HCT116 (cell line): ENCODE measurements around the gene UBE3B. TPM values are rescaled to one million over a fixed set of nuclear protein-coding genes. Genes with fewer than 3 reads are reported as not detected.

Experiments
- ATAC-seq: fragments of 200-7000 bp; cut with Tn5 transposase; 2 replicates; pipeline ENCODE4 v1.9.1; 2020; ENCODE audit warnings: mild to moderate bottlenecking, moderate library complexity
- BruUV-seq: library from RNA; stranded (reverse); fragments of 400-500 nt; replicated peaks from 2 replicates; lab custom pipeline; 2021; lab: Mats Ljungman, UMichigan
- CTCF ChIA-PET: fragments of 300-600 bp; sonication (Branson Sonifier 250); formaldehyde crosslinking; loops from one replicate; lab custom pipeline; 2021; ENCODE audit warnings: antibody characterized with exemption; lab: Charles Lee
- POLR2A ChIA-PET: fragments of 300-600, 350-600 bp; sonication (Branson Sonifier 250); formaldehyde crosslinking; loops from one replicate; lab custom pipeline; 2021; ENCODE audit warnings: antibody characterized with exemption; lab: Charles Lee
- RAD21 ChIA-PET, 2 experiments: fragments of 300-600 bp; sonication (Branson Sonifier 250); formaldehyde crosslinking; loops; one replicate each; lab custom pipeline; 2023; ENCODE audit warnings: low total read pairs in 2 of 2; ENCODE audit not compliant: uncharacterized antibody in 2 of 2, unreplicated experiment in 2 of 2, low non-redundant PET in 1 of 2; lab: Charles Lee
- DNase-seq: peaks from one replicate; pipeline ENCODE4 v3.0.0-alpha.2; 2010; ENCODE audit warnings: low read depth, low spot score
- H2AFZ ChIP-seq: fragments of 200-600 bp; shearing (Covaris generic), sonication (generic); 2 replicates; pipeline ENCODE4 v1.6.1; 2017; ENCODE audit warnings: low read depth, mixed run types, mixed read lengths, antibody characterized with exemption, low read length; ENCODE audit not compliant: poor library complexity, severe bottlenecking
- H3K27ac ChIP-seq: 2 replicates; pipeline ENCODE4 v1.5.1; 2012; ENCODE audit warnings: low read depth, low read length
- H3K27me3 ChIP-seq: fragments of 200-600 bp; sonication (generic); 2 replicates; pipeline ENCODE4 v1.6.1; 2016; ENCODE audit warnings: mixed run types, low read length, mixed read lengths; ENCODE audit not compliant: insufficient read depth
- H3K36me3 ChIP-seq, 2 experiments: fragments of 200-500 bp in 1 of 2; fragments of 200-600 bp in 1 of 2; sonication (Bioruptor generic) in 1 of 2; sonication (generic) in 1 of 2; 2 replicates each; pipeline versions ENCODE4 v1.5.1 to v1.6.1; 2014 to 2016; ENCODE audit warnings: low read length in 2 of 2, inconsistent platforms in 1 of 2, mixed read lengths in 1 of 2, mixed run types in 1 of 2; ENCODE audit not compliant: insufficient read depth in 2 of 2, control insufficient read depth in 1 of 2
- H3K4me1 ChIP-seq, 2 experiments: fragments of 200-600 bp in 1 of 2; sonication (generic) in 1 of 2; 2 replicates each; pipeline versions ENCODE4 v1.5.1 to v1.6.1; 2012 to 2017; ENCODE audit warnings: low read length in 2 of 2, inconsistent platforms in 1 of 2, mild to moderate bottlenecking in 1 of 2, mixed read lengths in 1 of 2, mixed run types in 1 of 2, moderate library complexity in 1 of 2; ENCODE audit not compliant: insufficient read depth in 2 of 2, control insufficient read depth in 1 of 2
- H3K4me2 ChIP-seq: fragments of 200-600 bp; sonication (generic); 2 replicates; pipeline ENCODE4 v1.6.1; 2017; ENCODE audit warnings: mixed run types, low read length, mixed read lengths
- H3K4me3 ChIP-seq, 2 experiments: fragments of 200-600 bp in 1 of 2; sonication (generic) in 1 of 2; replicated peaks in 1 of 2; 2 replicates each; pipeline ENCODE4 v1.5.1; 2011 to 2016; ENCODE audit warnings: low read length in 2 of 2, control low read depth in 1 of 2, low read depth in 1 of 2, mild to moderate bottlenecking in 1 of 2, mixed read lengths in 1 of 2, mixed run types in 1 of 2
- H3K79me2 ChIP-seq: fragments of 200-600 bp; sonication (generic); 2 replicates; pipeline ENCODE4 v1.6.1; 2017; ENCODE audit warnings: mild to moderate bottlenecking, mixed run types, low read length, moderate library complexity, mixed read lengths; ENCODE audit not compliant: insufficient read depth
- H3K9ac ChIP-seq: fragments of 200-600 bp; sonication (generic); 2 replicates; pipeline ENCODE4 v1.6.1; 2016; ENCODE audit warnings: low read length, mixed read lengths
- H3K9me2 ChIP-seq: fragments of 200-600 bp; sonication (generic), shearing (Covaris generic); 2 replicates; pipeline ENCODE4 v1.6.1; 2017; ENCODE audit warnings: mixed run types, mild to moderate bottlenecking, moderate library complexity; ENCODE audit not compliant: insufficient read depth
- H3K9me3 ChIP-seq, 2 experiments: fragments of 200-500 bp in 1 of 2; fragments of 200-600 bp in 1 of 2; sonication (Bioruptor generic) in 1 of 2; sonication (generic) in 1 of 2; 2 replicates each; pipeline ENCODE4 v1.6.1; 2014 to 2017; ENCODE audit warnings: low read length in 2 of 2, mixed read lengths in 2 of 2, inconsistent platforms in 1 of 2, low read depth in 1 of 2, mild to moderate bottlenecking in 1 of 2, mixed run types in 1 of 2, moderate library complexity in 1 of 2; ENCODE audit not compliant: control insufficient read depth in 1 of 2, insufficient read depth in 1 of 2
- H4K20me1 ChIP-seq: fragments of 200-600 bp; sonication (generic), shearing (Covaris generic); 2 replicates; pipeline ENCODE4 v1.6.1; 2017; ENCODE audit warnings: mixed run types, mild to moderate bottlenecking, moderate library complexity; ENCODE audit not compliant: insufficient read depth
- ATF3 ChIP-seq: IDR thresholded peaks from 2 replicates; pipeline ENCODE4 v1.6.1; 2012
- CBX3 ChIP-seq: IDR thresholded peaks from 2 replicates; pipeline ENCODE4 v1.6.1; 2012; ENCODE audit warnings: low read depth
- CTCF ChIP-seq, 3 experiments: fragments of 200-600 bp in 1 of 3; sonication (generic) in 1 of 3; IDR thresholded peaks in 2 of 3; conservative IDR thresholded peaks in 1 of 3; 2 replicates each; pipeline ENCODE4 v1.5.1; 2012 to 2017; ENCODE audit warnings: low read depth in 2 of 3, low read length in 2 of 3, antibody characterized with exemption in 1 of 3, borderline replicate concordance in 1 of 3, control low read depth in 1 of 3, mild to moderate bottlenecking in 1 of 3, mixed read lengths in 1 of 3, mixed run types in 1 of 3, moderate library complexity in 1 of 3; ENCODE audit not compliant: insufficient read depth in 1 of 3
- EGR1 ChIP-seq: IDR thresholded peaks from 2 replicates; pipeline ENCODE4 v1.6.1; 2012; ENCODE audit warnings: low read depth
- ELF1 ChIP-seq: IDR thresholded peaks from 2 replicates; pipeline ENCODE4 v1.6.1; 2012; ENCODE audit warnings: low read depth, borderline replicate concordance
- EZH2 ChIP-seq: fragments of 200-600 bp; sonication (generic); IDR thresholded peaks from 2 replicates; pipeline ENCODE4 v1.6.1; 2017; ENCODE audit warnings: antibody characterized with exemption, mixed run types
- FOSL1 ChIP-seq: IDR thresholded peaks from 2 replicates; pipeline ENCODE4 v1.6.1; 2012; ENCODE audit warnings: low read depth
- JUND ChIP-seq: IDR thresholded peaks from 2 replicates; pipeline ENCODE4 v1.6.1; 2012
- MAX ChIP-seq: IDR thresholded peaks from 2 replicates; pipeline ENCODE4 v1.6.1; 2012
- POLR2A ChIP-seq: IDR thresholded peaks from 2 replicates; pipeline ENCODE4 v1.7.0; 2011; ENCODE audit warnings: borderline replicate concordance; ENCODE audit not compliant: insufficient read depth, insufficient read length; ENCODE audit errors: extremely low read depth
- SIN3A ChIP-seq: IDR thresholded peaks from 2 replicates; pipeline ENCODE4 v1.6.1; 2012; ENCODE audit warnings: low read depth
- SP1 ChIP-seq: IDR thresholded peaks from 2 replicates; pipeline ENCODE4 v1.6.1; 2012; ENCODE audit warnings: low read depth
- SRF ChIP-seq: IDR thresholded peaks from 2 replicates; pipeline ENCODE4 v1.6.1; 2012; ENCODE audit warnings: low read depth
- TCF7L2 ChIP-seq: IDR thresholded peaks from 2 replicates; pipeline ENCODE4 v1.7.0; 2011; ENCODE audit warnings: borderline replicate concordance, inconsistent platforms; ENCODE audit not compliant: insufficient read depth, insufficient read length; ENCODE audit errors: extremely low read depth
- ZBTB33 ChIP-seq: IDR thresholded peaks from 2 replicates; pipeline ENCODE4 v1.6.1; 2011; ENCODE audit warnings: mild to moderate bottlenecking, low read length, moderate library complexity; ENCODE audit not compliant: insufficient replicate concordance; ENCODE audit errors: extremely low read depth
- ZNF274 ChIP-seq: fragments of 200-500 bp; sonication (Bioruptor generic); IDR thresholded peaks from 2 replicates; pipeline ENCODE4 v1.6.1; 2014; ENCODE audit warnings: mild to moderate bottlenecking, low read depth, low read length, inconsistent platforms
- intact Hi-C: fragments of 100-400 bp; cut with micrococcal nuclease; formaldehyde crosslinking; loops from 2 replicates; pipeline ENCODE4 v1.10.0; 2022
- total RNA-seq: library from RNA; stranded (reverse); gene quantifications from one replicate; pipeline ENCODE4 v1.2.1, GENCODE V29; 2021; ENCODE audit not compliant: unreplicated experiment
- TF ChIP-seq, protein P1 (sequence below): IDR thresholded peaks from 2 replicates; pipeline ENCODE4 v1.6.1; 2012; ENCODE audit warnings: low read depth

The UBE3B gene
- total RNA-seq, 1 experiment from 2014 or later = 28.9 TPM

- ChIA-PET RAD21 (no interaction called here), POLR2A (no interaction called here), CTCF (no interaction called here)
- Histone ChIP-seq H3K4me1 (peaks cover 3 to 9% of the 10 kb centered on the region in 2 experiments), H2AFZ (no peak overlapping the region), H3K79me2 (peaks cover 75% of the 10 kb centered on the region), H3K4me3 (no peak overlapping the region), H3K9me3 (no peaks in the 10 kb centered on the region), H3K9me2 (no peaks in the 10 kb centered on the region), H3K27me3 (no peaks in the 10 kb centered on the region), H4K20me1 (0 out of 2 replicates have a peak, but pooled peaks cover 4% of the 10 kb centered on the region), H3K4me2 (no peak overlapping the region), H3K36me3 (peaks cover 5 to 19% of the 10 kb centered on the region in 2 experiments; a peak in 3 of 4 replicates), H3K9ac (no peak overlapping the region), H3K27ac (no peak overlapping the region)
- ATAC-seq (no peak), DNase-seq (no peak)
- intact Hi-C loops = no loop called here
- TF ChIP-seq SP1 (no peak), ZNF274 (no peak), CTCF (IDR thresholded peaks at IDR 0.05 in 2 of 3, conservative IDR thresholded peaks at IDR 0.05 in 1 of 3; ENCODE audit: borderline replicate concordance in 1 of 3, insufficient read depth in 1 of 3, low read depth in 2 of 3, low read length in 2 of 3) (no peak), TCF7L2 (no peak), ZBTB33 (no peak), EZH2 (no peak), SIN3A (no peak), JUND (no peak), CBX3 (no peak), ELF1 (no peak), EGR1 (no peak), SRF (no peak), FOSL1 (no peak), POLR2A (no peak), ATF3 (no peak), MAX (no peak)
- TF ChIP-seq, protein P1, sequence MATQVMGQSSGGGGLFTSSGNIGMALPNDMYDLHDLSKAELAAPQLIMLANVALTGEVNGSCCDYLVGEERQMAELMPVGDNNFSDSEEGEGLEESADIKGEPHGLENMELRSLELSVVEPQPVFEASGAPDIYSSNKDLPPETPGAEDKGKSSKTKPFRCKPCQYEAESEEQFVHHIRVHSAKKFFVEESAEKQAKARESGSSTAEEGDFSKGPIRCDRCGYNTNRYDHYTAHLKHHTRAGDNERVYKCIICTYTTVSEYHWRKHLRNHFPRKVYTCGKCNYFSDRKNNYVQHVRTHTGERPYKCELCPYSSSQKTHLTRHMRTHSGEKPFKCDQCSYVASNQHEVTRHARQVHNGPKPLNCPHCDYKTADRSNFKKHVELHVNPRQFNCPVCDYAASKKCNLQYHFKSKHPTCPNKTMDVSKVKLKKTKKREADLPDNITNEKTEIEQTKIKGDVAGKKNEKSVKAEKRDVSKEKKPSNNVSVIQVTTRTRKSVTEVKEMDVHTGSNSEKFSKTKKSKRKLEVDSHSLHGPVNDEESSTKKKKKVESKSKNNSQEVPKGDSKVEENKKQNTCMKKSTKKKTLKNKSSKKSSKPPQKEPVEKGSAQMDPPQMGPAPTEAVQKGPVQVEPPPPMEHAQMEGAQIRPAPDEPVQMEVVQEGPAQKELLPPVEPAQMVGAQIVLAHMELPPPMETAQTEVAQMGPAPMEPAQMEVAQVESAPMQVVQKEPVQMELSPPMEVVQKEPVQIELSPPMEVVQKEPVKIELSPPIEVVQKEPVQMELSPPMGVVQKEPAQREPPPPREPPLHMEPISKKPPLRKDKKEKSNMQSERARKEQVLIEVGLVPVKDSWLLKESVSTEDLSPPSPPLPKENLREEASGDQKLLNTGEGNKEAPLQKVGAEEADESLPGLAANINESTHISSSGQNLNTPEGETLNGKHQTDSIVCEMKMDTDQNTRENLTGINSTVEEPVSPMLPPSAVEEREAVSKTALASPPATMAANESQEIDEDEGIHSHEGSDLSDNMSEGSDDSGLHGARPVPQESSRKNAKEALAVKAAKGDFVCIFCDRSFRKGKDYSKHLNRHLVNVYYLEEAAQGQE = no peak
- BruUV-seq = no TSS peak
Observed at GRCh38 chr12:109469517-109469916, 7.9 kb upstream of the UBE3B start.
